Femur (tissue), 1 donor: ENCODE measurements around the gene SCD5.

Experiments
- DNase-seq: peaks from one replicate; pipeline ENCODE4 v3.0.0-alpha.2; 2017

The SCD5 gene

DNA sequence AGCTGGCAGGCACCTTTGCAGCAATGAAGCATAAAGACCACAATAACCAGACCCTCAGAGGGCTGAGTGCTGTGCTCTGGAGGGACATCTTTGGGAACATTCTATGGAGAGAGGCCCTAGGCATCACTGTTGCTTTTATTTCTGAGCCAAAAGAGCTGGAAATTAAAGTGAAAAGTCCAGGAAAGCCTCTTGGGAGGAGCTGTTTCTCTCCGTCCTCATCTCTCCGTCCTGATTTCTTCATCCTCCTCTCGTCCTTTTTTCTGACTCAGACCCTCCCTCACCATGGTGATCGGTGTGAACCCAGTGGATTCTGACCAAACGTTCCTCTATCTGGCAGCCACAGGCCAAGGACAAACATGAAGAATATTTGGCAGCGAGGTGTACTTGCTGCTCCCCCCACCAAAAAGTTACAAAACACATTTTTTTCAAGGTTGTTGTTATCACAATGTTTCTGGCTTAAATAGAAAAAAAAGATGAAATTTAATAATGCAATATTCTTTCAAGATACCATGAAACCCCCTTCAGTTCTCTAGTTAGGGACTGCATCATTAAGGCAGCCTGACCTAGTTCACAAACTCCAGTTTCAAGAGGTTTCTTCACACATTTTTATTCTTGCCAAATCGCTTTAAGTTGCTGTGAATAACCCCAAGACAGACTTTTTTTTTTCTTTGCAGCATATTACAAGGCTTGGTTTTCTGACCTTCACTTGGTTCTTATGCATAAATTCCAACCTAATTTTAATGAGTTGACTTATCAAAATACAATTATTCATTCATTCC lies 80.2 kb downstream of the SCD5 start:
- DNase-seq, result no peak

DNA sequence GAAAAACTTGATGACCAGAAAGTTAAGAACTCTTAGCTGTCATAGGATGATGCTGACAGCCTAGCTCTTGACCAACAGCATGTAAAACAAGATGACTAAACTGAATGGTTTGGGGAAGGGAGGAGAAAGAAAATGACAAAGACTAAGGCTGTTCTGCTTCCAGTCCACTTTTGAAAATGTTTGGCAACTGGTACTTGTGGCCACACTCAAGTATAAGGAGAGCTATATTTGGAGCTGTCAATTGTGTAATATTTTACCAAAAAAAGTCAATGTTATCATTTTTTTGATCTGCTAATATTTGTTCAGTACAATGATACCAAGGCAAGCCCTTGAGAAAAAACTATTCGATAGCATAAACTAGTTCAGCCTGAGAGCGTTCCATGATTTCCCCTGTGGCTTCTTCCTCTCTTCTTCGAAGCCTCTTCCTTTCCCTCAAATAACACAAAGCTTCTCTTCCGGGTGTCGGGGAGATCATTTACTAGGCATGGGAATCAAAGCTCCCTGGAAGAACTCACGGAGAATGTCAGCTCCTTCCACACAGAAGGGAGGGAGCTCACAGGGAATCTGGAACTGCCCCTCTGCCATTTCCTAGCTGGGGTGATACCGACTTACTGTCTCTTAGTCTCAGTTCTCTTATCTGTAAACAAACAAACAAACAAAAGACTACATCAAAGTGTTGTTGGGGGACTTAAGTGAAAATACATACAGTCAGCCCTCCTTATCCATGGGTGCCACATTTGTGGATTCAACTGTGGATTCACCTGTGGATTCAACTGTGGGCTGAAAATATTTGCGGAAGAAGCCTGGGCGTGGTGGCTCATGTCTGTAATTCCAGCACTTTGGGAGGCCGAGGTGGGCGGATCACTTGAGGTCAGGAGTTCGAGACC lies 82.6 kb downstream of the SCD5 start:
- no peak for DNase-seq

- no peak for DNase-seq
Measured at GRCh38 chr4:82713856-82714255, 84.7 kb downstream of the SCD5 start.

DNA sequence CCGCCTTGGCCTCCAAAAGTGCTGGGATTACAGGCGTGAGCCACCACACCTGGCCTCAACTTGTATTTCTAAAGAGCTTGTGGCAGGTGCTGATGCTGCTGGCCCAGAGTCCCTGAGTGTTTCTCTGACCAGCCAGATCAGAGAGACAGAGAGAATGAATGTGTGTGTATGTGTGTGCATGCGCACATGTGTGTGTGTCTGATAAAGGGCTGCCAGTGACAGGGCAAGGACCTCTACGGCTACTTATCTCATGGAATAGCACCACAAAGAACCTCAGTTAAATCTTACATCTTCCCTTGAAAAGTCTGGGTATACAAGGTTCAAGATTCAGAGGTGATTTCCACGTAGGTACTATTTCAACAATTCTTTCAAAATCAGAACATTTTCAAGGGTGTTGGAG lies 86.0 kb downstream of the SCD5 start:
- DNase-seq, result no peak

DNA sequence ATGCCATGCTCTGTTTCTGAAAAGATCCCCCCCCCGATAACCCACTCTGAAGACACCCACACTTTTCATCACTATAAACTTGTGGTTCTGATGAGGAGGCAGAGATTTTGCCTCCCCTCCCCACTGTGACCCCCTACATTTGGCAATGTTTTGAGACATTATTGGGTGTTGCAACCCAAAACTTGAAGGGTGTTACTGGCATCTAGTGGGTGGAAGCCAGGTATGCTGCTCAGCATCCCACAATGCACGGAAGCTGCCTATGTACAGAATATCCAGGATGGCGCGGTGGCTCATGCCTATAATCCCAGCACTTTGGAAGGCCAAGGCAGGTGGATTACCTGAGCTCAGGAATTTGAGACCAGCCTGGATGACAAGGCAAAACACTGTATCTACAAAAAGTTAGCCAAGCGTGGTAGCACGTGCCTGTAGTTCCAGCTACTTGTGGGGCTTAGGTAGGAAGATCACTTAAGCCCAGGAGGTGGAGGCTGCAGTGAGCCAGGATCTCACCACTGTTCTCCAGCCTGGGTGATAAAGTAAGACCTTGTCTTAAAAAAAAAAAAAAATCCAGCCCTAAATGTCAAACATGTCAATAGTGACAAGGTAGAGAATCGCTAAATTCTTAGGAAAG lies 87.3 kb downstream of the SCD5 start:
- DNase-seq, result no peak

DNA sequence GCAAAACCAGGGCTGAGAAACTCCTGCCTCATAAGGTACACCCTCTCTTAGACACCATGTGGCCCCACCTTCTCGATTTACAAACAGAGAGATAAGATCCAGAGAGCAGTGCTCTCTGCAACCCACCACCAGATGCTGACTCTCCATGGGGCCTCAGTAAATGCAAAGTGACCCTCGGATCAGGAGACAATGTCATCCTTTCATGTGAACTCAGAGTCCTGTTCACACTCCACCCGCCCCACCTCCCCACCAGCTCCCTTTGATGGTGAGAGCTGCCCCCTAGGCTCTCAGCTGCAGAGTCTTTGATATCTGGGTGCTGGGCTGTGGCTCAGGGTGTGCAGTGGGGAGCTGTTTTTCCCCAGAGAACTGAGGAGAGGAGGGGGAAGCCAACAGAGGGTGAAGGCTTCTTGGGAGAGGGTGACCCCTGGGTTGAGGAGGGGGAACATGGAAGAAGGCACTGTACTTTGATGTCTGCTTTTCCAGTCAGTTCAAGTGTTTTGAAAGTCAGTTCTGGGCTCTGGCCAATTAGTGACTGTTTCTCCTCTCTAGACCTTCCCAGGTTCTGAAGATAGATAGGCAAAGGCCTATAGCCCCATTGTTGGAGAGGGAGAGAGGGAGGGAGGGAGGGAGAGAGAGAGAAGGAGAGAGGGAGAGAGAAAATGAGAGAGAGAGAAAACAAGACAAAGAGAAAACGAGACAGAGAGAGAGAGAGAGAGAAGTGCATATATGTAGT lies 88.2 kb downstream of the SCD5 start:
- no peak for DNase-seq

DNA sequence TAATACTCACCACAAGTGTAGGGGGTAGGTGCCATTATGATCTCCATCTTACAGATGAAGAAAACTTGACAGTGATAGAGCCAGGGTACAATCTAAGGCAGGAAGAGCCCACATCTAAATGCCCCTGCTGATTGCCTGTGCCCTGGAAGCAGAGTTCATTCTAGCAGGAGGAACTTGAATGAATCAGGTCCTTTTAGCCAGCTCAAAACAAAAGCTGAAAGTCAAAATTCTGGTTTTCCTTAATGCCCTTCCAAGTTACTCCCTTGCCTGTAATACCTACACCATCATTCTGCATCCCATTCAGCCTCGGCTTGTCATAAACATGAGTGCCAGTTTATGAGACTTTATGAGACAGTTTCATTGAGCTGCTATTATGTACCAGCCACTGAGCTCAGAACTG lies 89.6 kb downstream of the SCD5 start:
- no peak for DNase-seq

GRCh38 chr4:82706349-82707000 lies 92.1 kb downstream of the SCD5 start:
- DNase-seq, result no peak

- DNase-seq, result no peak
Measured at GRCh38 chr4:82705928-82706300, 92.7 kb downstream of the SCD5 start.

DNA sequence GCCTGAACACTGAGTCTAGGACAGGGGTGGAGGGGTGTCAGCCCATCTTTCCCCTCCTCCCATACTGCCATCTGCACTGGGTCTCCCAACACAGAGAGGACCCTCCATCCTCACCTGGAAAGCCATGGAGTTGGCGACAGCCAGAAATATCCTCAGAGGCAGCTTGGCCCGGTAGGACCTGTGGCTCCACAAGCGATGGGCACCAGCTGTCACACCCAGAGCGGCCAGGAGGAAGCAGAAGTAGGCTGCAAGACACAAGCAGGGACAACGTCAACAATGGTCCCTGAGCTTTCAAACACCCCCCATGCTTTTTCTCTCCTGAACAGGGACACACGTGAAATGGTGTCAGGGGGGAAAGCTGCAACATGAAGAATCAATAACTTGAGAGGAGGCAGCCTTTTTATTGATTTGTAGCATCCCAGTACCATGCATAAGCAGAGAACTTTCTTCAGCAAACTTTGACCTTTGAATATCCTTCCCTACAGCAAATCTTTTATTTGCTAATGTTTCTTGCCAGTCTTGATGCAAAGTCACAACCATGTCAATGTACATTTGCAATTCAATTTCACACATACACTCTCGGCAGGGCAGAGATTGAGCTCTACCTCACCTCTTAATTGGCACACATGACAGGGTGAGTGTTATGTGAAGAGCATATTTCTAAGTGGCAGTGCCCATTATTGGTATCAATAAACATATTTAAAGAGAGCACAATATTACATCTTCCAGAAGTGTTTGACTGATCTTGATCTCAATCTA lies 93.2 kb downstream of the SCD5 start:
- no peak for DNase-seq

GRCh38 chr4:82704156-82704555 lies 94.4 kb downstream of the SCD5 start:
- no peak for DNase-seq

- DNase-seq, result no peak
Measured at GRCh38 chr4:82698412-82698811, 100.2 kb downstream of the SCD5 start.

DNA sequence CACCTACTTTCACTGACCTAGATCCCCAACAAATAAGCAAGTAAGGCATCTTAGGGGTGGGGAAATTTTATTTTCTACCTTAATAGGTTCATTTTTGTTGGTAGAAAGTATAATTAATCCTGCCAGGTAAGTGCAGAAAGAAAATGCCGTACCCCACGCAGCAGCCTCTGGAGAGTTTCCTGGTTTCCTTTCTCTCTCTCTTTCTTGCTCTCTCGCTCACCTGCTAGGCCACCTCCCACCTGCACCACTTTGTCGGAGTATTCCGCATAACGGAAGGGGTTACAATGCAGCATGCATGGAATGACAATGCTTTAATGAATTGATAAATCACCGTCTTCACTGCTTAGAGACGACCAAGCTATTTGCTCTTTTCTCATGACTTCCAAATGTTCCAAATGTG lies 101.0 kb downstream of the SCD5 start:
- no peak for DNase-seq

GRCh38 chr4:82696117-82696860 lies 102.3 kb downstream of the SCD5 start:
- DNase-seq, result no peak

DNA sequence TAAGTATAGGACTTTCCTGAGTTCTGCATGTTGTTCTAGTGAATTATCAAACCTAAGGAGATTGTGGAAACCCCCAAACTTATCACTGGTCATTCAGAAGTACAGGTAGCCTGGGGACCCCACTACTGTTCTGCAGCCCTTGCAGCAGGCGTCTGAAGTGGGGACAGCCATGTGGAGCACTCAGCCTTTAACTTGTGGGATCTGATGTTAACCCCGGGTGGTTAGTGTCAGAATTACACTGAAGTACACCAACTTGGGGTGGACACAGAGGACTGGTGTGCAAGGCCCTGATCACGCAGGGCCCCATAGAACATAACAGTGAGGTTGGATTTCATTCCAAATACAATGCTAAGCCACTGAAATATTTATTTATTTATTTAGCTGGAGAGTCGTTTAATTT lies 103.7 kb downstream of the SCD5 start:
- DNase-seq, result no peak

DNA sequence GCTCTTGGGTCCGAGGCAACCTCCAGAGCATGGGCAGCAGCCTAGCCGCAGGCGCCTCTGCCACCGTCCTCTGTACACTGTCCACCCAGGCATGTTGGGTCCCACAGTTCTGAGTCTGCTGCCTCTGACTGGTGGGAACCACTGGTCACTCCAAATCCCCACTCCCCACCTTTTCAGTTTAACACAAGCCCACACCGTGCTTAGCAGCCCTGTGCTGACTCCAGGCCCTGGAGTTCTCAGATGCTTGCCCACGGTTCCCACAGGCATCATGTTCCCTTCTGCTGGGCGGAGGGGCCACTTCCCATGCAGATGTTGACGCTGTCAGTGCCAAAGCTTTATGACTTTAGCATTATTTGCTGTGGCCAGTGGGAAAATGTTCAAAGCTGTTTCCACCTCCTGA lies 104.5 kb downstream of the SCD5 start:
- no peak for DNase-seq

DNA sequence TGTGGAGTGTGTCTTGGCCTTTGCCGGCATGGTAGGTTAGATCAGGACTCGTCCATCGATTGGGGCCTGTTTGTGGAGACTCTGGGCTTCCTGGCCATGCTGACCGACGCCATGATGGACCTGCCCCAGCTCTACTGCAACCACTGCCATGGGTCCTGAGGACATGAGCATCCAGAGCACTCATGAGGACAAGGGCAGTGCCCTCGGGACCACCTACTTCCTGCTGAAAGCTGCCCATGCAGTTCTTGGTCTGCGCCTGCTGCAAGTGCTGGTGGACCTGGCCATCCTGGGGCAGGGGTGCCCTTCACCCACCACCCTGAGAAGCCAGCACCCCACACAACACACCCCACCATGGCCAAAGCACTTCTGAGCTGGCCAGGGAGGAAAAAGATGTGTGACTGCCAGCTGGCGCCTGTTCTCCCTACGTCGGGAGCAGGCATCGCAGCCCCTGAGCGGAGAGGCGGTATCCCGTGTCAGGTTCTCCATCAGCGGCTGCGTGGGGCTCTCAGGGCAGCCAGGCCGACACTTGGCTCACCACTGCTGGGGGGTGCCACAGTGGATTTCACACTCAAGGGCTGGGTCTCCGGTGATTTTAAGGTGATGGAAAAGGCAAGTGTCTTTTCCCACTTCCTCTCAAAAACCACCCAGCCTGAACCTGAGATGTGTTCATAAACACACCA lies 106.4 kb downstream of the SCD5 start:
- no peak for DNase-seq

DNA sequence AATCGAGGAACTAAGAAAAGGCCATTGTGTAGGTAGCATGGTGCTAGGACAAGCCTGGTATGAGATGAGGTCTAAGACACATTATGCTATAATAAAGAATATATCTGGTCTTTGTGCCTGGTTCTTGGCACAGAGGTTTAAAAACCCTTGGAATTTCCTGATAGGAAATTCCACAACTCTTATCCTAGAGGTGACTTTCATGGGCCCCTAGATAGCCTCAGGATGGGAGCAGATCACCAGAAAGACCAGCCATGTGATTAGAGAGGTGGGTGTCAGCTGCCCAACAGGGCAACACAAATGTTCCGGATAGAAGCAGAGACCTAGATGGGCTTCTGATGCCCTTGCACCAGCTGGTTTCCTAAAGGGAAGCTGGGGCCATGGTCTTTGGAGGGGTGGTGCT lies 107.2 kb downstream of the SCD5 start:
- no peak for DNase-seq

DNA sequence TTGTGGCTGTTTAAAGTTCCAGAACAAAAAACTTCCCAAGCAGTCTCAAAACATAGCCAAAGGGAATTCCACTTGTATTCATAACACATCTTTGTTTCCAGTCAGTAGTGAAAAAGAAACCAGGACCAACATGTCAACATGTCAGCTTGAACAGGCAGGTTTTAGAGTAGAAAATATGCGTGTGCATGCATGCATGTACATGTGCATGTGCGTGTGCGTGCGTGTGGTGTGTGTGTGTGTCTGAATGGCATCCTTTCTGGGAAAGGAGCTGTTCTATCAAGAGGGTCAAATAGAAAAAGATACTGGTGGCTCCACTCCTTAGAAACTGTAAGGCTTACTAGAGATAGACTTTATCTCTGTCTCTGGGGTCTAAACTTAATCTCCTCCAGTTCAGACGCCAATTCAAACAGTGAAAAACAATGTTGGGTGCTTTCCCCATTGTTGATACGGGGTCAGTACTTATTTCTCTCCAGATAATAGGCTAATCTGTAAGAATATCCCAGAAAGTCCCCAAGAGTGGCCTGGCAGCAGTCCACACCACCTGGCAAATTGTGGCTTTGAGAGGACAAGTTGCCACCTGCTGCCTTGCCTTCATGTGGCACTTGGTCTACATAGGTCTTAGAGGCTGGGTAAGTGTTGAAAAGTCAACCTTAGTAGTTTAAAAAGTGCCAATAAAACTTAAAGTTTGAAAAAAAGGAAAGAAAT lies 110.4 kb downstream of the SCD5 start:
- no peak for DNase-seq

- no peak for DNase-seq
Measured at GRCh38 chr4:82687531-82687930, 111.1 kb downstream of the SCD5 start.
